ENCODE measurements around the gene LMTK3.
"Not testable (repeated sequence)": the region's sequence is repeated elsewhere in the genome, so short reads cannot be mapped to it uniquely, and the experiment has no call there.

The LMTK3 gene

GRCh38 chr19:48544856-48545750 lies 33.5 kb upstream of the LMTK3 start:
- TF ChIP-seq, protein P1, sequence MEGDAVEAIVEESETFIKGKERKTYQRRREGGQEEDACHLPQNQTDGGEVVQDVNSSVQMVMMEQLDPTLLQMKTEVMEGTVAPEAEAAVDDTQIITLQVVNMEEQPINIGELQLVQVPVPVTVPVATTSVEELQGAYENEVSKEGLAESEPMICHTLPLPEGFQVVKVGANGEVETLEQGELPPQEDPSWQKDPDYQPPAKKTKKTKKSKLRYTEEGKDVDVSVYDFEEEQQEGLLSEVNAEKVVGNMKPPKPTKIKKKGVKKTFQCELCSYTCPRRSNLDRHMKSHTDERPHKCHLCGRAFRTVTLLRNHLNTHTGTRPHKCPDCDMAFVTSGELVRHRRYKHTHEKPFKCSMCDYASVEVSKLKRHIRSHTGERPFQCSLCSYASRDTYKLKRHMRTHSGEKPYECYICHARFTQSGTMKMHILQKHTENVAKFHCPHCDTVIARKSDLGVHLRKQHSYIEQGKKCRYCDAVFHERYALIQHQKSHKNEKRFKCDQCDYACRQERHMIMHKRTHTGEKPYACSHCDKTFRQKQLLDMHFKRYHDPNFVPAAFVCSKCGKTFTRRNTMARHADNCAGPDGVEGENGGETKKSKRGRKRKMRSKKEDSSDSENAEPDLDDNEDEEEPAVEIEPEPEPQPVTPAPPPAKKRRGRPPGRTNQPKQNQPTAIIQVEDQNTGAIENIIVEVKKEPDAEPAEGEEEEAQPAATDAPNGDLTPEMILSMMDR (conservative IDR thresholded peaks at IDR 0.05) = no peak
- no peak for TF ChIP-seq ZFX (IDR thresholded peaks at IDR 0.05)
- no peak overlapping the region for H3K27ac ChIP-seq

GRCh38 chr19:48543121-48543710 lies 31.6 kb upstream of the LMTK3 start:
- TF ChIP-seq, protein P1 (conservative IDR thresholded peaks at IDR 0.05) = no peak
- peak; percentile 23; the same call in 1 of the 2 replicates for TF ChIP-seq ZFX (IDR thresholded peaks at IDR 0.05)

DNA sequence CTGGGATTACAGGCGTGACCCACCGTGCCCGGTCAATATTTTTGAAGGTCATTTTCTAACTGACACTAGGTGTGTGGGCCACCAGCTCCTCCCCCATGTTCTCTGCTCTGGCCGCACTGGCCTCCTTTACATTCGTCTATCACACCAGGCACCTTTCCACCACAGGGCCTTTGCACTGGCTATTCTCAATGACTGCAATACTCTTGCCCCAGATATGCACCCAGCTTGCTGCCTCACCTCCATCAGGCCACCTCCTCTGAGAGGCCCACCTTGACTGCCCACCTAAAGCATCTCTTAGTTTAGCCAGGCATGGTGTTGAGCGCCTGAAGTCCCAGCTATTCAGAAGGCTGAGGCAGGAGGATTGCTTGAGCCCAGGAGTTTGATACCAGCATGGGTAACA lies 30.2 kb upstream of the LMTK3 start:
- no peak for TF ChIP-seq ZFX (IDR thresholded peaks at IDR 0.05)
- TF ChIP-seq, protein P1 (conservative IDR thresholded peaks at IDR 0.05) = no peak
- H3K27ac ChIP-seq = no peak overlapping the region; the same call in 1 of the 2 replicates

More at GRCh38 chr19:48543121-48543710, 31.6 kb upstream of the LMTK3 start:
- H3K27ac ChIP-seq = peak overlapping the region; percentile 85

- no peak for TF ChIP-seq ZFX (IDR thresholded peaks at IDR 0.05)
- peak overlapping the region; percentile 14; the same call in 1 of the 2 replicates for H3K27ac ChIP-seq
Observed at GRCh38 chr19:48540110-48540509, 28.5 kb upstream of the LMTK3 start.

DNA sequence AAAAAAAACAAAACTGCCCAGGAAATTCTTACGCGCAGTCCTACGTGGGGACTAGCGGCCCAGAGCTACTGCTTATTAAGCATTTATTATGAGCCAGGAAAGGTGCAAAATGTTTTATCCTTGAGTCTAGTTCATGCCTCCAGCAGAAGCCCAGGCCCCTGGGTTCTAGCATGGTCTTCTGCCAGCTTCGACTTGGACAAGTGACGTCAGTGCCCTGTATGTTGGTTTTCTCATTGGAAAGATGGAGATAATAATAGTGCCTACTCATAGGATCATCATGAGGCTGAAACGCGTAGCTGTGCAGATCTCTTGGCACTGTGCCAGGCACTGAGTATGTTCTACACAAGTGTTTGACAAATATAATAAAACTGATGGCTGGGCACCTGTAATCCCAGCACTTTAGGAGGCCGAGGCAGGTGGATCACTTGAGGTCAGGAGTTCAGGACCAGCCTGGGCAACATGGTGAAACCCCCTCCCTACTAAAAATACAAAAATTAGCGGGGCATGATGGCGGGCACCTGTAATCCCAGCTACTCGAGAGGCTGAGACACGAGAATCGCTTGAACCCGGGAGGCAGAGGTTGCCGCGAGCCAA lies 28.0 kb upstream of the LMTK3 start:
- no peak for TF ChIP-seq ZFX (IDR thresholded peaks at IDR 0.05)
- TF ChIP-seq, protein P1 (conservative IDR thresholded peaks at IDR 0.05) = no peak
- peak overlapping the region; percentile 14; the same call in 1 of the 2 replicates for H3K27ac ChIP-seq

DNA sequence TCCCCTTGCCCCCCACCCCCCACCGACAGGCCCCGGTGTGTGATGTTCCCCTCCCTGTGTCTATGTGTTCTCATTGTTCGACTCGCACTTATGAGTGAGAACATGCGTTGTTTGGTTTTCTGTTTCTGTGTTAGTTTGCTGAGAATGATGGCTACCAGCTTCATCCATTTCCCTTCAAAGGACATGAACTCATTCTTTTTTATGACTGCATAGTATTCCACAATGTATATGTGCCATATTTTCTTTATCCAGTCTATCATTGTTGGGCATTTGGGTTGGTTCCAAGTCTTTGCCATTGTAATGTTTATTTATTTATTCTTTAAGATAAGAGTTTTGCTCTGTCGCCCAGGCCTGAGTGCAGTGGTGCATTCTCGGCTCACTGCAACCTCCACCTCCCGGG lies 26.4 kb upstream of the LMTK3 start:
- H3K27ac ChIP-seq = not testable (repeated sequence)

- no peak overlapping the region for H3K27ac ChIP-seq
- TF ChIP-seq ZFX (IDR thresholded peaks at IDR 0.05) = no peak
- TF ChIP-seq, protein P1 (conservative IDR thresholded peaks at IDR 0.05) = no peak
Observed at GRCh38 chr19:48537541-48537940, 25.9 kb upstream of the LMTK3 start.

- TF ChIP-seq ZFX (IDR thresholded peaks at IDR 0.05) = no peak
- TF ChIP-seq, protein P1 (conservative IDR thresholded peaks at IDR 0.05) = no peak
- no peak overlapping the region for H3K27ac ChIP-seq
Observed at GRCh38 chr19:48533770-48534169, 22.1 kb upstream of the LMTK3 start.

All from C4-2B (cell line).